Measurements from ENCODE around the gene AFG1L.

The AFG1L gene

GRCh38 chr6:108395297-108395696, 100.4 kb downstream of the AFG1L start:
- no peaks in the 10 kb centered on the region for H3K9me3 ChIP-seq (ENCODE audit: insufficient read depth, low read depth, low read length)
- no peaks in the 10 kb centered on the region for H4K20me1 ChIP-seq (ENCODE audit: insufficient read depth, low read length, poor library complexity, severe bottlenecking)
- H3K4me2 ChIP-seq (ENCODE audit: low read depth, low read length, poor library complexity, severe bottlenecking): no peak overlapping the region
- H3K79me2 ChIP-seq (ENCODE audit: insufficient read depth, low read length): no peaks in the 10 kb centered on the region
- no peak overlapping the region for H3K9ac ChIP-seq (ENCODE audit: low read depth, low read length, poor library complexity, severe bottlenecking)
- TF ChIP-seq, protein P1, sequence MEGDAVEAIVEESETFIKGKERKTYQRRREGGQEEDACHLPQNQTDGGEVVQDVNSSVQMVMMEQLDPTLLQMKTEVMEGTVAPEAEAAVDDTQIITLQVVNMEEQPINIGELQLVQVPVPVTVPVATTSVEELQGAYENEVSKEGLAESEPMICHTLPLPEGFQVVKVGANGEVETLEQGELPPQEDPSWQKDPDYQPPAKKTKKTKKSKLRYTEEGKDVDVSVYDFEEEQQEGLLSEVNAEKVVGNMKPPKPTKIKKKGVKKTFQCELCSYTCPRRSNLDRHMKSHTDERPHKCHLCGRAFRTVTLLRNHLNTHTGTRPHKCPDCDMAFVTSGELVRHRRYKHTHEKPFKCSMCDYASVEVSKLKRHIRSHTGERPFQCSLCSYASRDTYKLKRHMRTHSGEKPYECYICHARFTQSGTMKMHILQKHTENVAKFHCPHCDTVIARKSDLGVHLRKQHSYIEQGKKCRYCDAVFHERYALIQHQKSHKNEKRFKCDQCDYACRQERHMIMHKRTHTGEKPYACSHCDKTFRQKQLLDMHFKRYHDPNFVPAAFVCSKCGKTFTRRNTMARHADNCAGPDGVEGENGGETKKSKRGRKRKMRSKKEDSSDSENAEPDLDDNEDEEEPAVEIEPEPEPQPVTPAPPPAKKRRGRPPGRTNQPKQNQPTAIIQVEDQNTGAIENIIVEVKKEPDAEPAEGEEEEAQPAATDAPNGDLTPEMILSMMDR (conservative IDR thresholded peaks at IDR 0.05; ENCODE audit: low read length): no peak
- no peak for TF ChIP-seq EZH2phosphoT487 (IDR thresholded peaks at IDR 0.05; ENCODE audit: borderline replicate concordance)
- no peaks in the 10 kb centered on the region for H3K27me3 ChIP-seq (ENCODE audit: insufficient read depth, low read length, poor library complexity, severe bottlenecking)
- no peak overlapping the region for H3K4me3 ChIP-seq (ENCODE audit: low read length, poor library complexity, severe bottlenecking)
- H3K9me2 ChIP-seq (replicated peaks; ENCODE audit: low read depth, low read length): no peaks in the 10 kb centered on the region
- H3K4me1 ChIP-seq (ENCODE audit: insufficient read depth, low read length, poor library complexity, severe bottlenecking): no peaks in the 10 kb centered on the region
- no peaks in the 10 kb centered on the region for H3F3A ChIP-seq (ENCODE audit: low read depth)
- H2AFZ ChIP-seq (ENCODE audit: low read length): no peak overlapping the region
- H3K36me3 ChIP-seq (ENCODE audit: insufficient read depth, low read length): no peaks in the 10 kb centered on the region

- Histone ChIP-seq H4K20me1 (ENCODE audit: insufficient read depth, low read length, poor library complexity, severe bottlenecking) (no peaks in the 10 kb centered on the region), H3K36me3 (ENCODE audit: insufficient read depth, low read length) (no peaks in the 10 kb centered on the region), H3K9me2 (replicated peaks; ENCODE audit: low read depth, low read length) (no peaks in the 10 kb centered on the region), H3K4me1 (ENCODE audit: insufficient read depth, low read length, poor library complexity, severe bottlenecking) (no peaks in the 10 kb centered on the region), H2AFZ (ENCODE audit: low read length) (no peak overlapping the region), H3K9me3 (ENCODE audit: insufficient read depth, low read depth, low read length) (no peaks in the 10 kb centered on the region), H3K79me2 (ENCODE audit: insufficient read depth, low read length) (no peaks in the 10 kb centered on the region), H3K4me2 (ENCODE audit: low read depth, low read length, poor library complexity, severe bottlenecking) (no peak overlapping the region), H3K27me3 (ENCODE audit: insufficient read depth, low read length, poor library complexity, severe bottlenecking) (no peaks in the 10 kb centered on the region), H3F3A (ENCODE audit: low read depth) (no peaks in the 10 kb centered on the region), H3K9ac (ENCODE audit: low read depth, low read length, poor library complexity, severe bottlenecking) (no peak overlapping the region), H3K4me3 (ENCODE audit: low read length, poor library complexity, severe bottlenecking) (no peak overlapping the region)
- TF ChIP-seq EZH2phosphoT487 (IDR thresholded peaks at IDR 0.05; ENCODE audit: borderline replicate concordance): no peak
- TF ChIP-seq, protein P1 (conservative IDR thresholded peaks at IDR 0.05; ENCODE audit: low read length): no peak
Measured at GRCh38 chr6:108403236-108403635, 108.4 kb downstream of the AFG1L start.

GRCh38 chr6:108406943-108407342, 112.1 kb downstream of the AFG1L start:
- no peaks in the 10 kb centered on the region for H3K9me3 ChIP-seq (ENCODE audit: insufficient read depth, low read depth, low read length)
- TF ChIP-seq EZH2phosphoT487 (IDR thresholded peaks at IDR 0.05; ENCODE audit: borderline replicate concordance): no peak
- TF ChIP-seq, protein P1 (conservative IDR thresholded peaks at IDR 0.05; ENCODE audit: low read length): no peak
- no peaks in the 10 kb centered on the region for H3F3A ChIP-seq (ENCODE audit: low read depth)
- H3K4me2 ChIP-seq (ENCODE audit: low read depth, low read length, poor library complexity, severe bottlenecking): no peak overlapping the region
- no peaks in the 10 kb centered on the region for H3K4me1 ChIP-seq (ENCODE audit: insufficient read depth, low read length, poor library complexity, severe bottlenecking)
- H2AFZ ChIP-seq (ENCODE audit: low read length): no peak overlapping the region
- no peak overlapping the region for H3K4me3 ChIP-seq (ENCODE audit: low read length, poor library complexity, severe bottlenecking)
- no peak overlapping the region for H3K9ac ChIP-seq (ENCODE audit: low read depth, low read length, poor library complexity, severe bottlenecking)
- H4K20me1 ChIP-seq (ENCODE audit: insufficient read depth, low read length, poor library complexity, severe bottlenecking): no peaks in the 10 kb centered on the region
- no peaks in the 10 kb centered on the region for H3K27me3 ChIP-seq (ENCODE audit: insufficient read depth, low read length, poor library complexity, severe bottlenecking)
- no peaks in the 10 kb centered on the region for H3K36me3 ChIP-seq (ENCODE audit: insufficient read depth, low read length)
- no peaks in the 10 kb centered on the region for H3K9me2 ChIP-seq (replicated peaks; ENCODE audit: low read depth, low read length)
- no peaks in the 10 kb centered on the region for H3K79me2 ChIP-seq (ENCODE audit: insufficient read depth, low read length)

Measured in Loucy (cell line).